GM18867 (cell line): ENCODE results near the gene POU5F1.

Source experiments
- ATAC-seq: cut with Tn5 transposase; IDR thresholded peaks from one replicate; pipeline ENCODE4 v1.9.1; 2021; ENCODE audit warnings: mild to moderate bottlenecking, moderate library complexity; ENCODE audit not compliant: unreplicated experiment

POU5F1 gene

DNA sequence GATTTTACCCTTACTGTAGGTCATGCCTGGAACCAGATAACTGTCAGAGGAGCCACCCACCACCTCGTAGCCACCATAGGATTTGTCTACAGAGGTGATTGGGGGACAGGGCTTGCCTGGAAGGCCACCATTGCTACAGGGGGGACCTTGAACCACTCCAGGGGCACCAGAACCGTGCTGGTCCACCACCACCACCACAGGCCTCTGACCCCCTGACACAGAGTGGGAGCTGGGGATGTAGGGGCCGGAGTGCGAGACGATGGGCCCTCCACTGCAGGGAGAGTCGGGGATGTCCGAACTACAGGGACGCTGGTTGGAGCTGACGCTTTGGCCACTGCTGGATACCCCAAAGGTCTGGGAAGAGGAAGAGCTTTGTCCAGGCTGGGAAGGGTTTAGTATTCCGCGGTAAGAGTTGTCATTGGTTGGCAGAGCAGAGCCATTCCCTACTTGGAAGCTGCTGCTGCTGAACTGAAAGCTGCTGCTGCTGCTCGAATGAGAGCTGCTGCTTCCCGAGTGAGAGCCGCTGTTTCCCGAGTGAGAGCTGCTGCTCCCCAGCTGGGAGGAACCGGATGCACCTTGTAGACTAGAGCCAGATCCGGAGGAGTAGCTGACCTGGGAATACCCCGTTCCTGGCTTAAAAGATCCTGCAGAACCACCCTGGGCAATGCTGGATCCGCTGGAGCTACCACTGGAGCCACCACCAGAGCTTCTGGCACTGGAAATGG is 53.7 kb downstream of the POU5F1 start:
- no peak for ATAC-seq

DNA sequence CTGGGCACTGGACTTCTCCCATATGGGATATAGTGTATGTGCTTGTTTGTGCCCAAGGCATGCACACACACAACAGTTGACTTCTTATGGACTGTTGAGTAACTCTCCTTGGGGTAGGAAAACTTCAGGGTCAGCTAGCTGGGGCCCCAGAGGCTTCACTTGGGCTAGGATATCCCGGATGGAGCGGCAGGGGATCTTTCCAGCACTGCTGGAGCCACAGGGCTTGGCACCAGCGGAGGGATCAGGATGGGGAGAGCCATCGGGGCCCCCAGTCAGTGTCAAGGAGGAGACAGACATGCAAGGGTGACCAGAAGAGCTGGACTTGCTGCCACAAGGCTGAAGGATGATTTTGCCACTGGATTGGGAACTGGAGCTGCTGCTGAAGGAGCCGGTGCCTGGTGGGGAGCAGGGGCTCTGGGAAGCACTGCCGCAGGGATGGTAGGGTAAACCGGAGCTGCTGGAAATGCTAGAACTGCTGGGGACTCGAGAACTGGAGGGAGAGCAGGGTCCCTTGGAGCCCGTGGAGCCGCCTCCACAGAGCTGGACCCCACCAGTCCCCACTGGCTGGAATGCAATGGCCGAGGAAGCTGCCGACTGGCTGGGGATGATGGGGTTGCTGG is 54.4 kb downstream of the POU5F1 start:
- ATAC-seq, result no peak

DNA sequence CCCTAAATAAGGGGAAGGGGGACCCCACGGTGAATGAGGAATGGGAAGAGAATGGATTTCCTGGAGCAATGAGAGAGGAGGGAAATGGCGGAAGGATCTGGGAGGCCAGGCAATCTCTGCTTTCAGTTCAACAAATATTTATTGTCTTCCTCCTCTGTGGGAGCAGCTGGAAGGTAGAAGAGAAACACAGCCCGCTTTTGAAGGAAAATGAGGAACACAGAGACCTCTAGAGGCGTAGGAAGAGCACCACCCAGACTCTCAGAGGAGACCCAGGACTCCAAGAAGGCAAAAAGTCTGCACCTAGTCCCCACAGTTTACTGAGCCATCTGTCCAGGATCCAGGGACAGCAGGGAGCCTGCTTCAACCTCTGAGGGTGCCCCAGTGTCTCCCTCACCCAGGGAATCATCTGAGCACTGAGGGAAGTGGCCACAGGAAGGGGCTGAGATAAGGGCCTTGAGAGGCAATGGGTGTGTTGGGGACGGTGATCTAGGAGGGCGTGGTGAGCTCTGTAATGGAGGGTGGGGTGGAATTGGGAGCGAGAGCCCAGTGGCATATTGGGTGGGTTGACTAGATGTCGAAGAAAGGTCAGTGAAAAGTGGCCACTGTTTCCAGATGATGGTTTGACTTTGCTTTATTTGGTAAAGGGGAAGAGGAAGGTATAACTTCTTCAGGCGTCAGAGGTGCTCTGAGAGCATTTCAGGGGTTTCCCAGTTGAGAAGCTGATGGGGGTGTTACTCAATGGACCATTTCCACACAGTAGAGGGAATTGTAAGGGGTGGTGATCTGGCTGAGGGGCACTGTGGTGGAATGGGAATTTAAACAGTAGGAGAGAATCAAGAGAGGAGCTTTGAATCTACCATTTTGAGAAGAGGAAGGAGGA is 55.3 kb downstream of the POU5F1 start:
- no peak for ATAC-seq

DNA sequence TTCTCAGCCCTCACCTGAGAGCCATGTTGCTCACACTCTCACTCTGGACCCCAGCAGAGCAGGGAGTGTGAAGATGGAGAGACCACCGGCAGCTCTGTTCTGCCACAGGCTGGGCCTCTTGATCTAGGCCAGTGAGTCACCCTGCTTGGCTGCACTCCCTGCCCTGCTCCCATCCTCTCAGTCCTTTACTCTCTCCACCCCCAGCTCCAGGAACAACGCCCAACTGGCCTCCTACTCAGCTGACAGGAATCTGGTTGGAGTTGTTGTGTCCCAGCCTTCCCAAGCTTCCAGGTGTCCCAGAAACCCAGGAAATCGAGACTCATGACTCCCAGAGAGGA is 56.0 kb downstream of the POU5F1 start, which contains the start of gene PSORS1C1:
PSORS1C1 (plus strand) TSS at position 260 of the 338 bp plus-strand sequence. CDS start 14,833 bp downstream, outside the sequence.
- ATAC-seq, result no peak
